AG04449 (cell line): ENCODE measurements around the gene FNDC3B.

Experiments used
- CTCF ChIA-PET: fragments of 350-600 bp; formaldehyde crosslinking; extraction: SDS; loops from one replicate; lab custom pipeline; 2021; ENCODE audit warnings: antibody characterized with exemption; lab: Yijun Ruan, JAX
- POLR2A ChIA-PET: fragments of 400-600, 350-600 bp; formaldehyde crosslinking; extraction: SDS; loops from one replicate; lab custom pipeline; 2020; ENCODE audit warnings: antibody characterized with exemption, inconsistent platforms; lab: Yijun Ruan, JAX
- DNase-seq: peaks from one replicate; pipeline ENCODE4 v3.0.0-alpha.2; 2010; ENCODE audit warnings: low read depth, low spot score
- H3K4me3 ChIP-seq: 2 replicates; pipeline ENCODE4 v1.5.1; 2011; ENCODE audit warnings: low read depth, mild to moderate bottlenecking, control low read depth, low read length
- CTCF ChIP-seq: IDR thresholded peaks from one replicate; pipeline ENCODE4 v1.5.1; 2011; ENCODE audit warnings: mild to moderate bottlenecking, moderate library complexity, low read length, control low read depth, inconsistent platforms; ENCODE audit not compliant: insufficient read depth; ENCODE audit errors: missing control alignments

FNDC3B gene

DNA sequence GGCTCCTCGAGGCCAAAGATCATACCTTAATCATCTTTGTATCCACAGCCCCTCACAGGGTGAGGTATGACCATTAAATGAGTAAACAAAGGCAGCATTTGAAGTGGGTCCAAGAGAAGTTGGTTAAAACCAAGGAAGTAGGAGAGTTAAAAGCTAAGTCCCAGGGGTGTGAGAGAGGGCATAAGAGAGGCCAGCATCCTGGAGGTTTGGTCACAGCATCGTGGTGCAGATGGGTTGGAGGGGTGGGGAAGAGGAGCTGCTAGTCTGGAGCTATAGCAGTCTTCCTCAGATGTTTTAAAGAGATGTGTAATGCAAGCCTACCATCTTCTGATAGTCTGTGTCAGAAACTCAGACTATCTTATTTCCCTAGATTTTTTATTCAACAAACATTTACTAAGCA lies 253.7 kb downstream of the FNDC3B start:
- CTCF ChIA-PET = interaction anchor here (0.8 kb wide), 1 partner anchor 39 kb away, joined by 3 read pairs; no protein-coding TSS in a partner anchor
- TF ChIP-seq CTCF = no peak
- POLR2A ChIA-PET = no interaction called here
- DNase-seq = no peak
- no peak overlapping the region for H3K4me3 ChIP-seq

DNA sequence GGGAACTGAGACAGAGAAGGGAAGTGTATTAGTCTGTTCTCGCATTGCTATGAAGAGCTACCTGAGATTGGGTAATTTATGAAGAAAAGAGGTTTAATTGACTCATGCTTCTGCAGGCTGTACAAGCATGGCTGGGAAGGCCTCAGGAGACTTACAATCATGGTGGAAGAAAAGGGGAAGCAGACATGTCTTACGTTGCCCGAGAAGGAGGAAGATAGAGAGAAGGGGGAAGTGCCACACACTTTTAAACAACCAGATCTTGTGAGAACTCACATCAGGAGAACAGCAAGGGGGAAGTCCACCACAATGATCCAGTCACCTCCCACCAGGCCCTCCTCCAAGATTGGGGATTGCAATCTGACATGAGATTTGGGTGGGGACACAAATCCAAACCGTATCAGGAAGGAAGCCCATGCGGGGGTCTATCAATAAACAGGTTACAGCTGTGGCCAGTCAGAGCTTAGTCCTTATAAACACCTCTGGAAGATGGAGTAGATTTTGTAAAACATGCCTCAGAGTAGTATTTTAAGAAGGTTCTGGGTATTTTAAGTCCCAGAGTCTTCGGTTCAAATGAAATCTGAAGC lies 254.9 kb downstream of the FNDC3B start:
- POLR2A ChIA-PET = no interaction called here
- CTCF ChIA-PET = interaction anchor here (0.9 to 1.2 kb wide), 2 partner anchors 8 to 38 kb away, joined by 4 to 5 read pairs; no protein-coding TSS in a partner anchor
- no peak overlapping the region for H3K4me3 ChIP-seq
- no peak for DNase-seq
- TF ChIP-seq CTCF = no peak

GRCh38 chr3:172296248-172296974 lies 257.0 kb downstream of the FNDC3B start:
- DNase-seq = no peak
- H3K4me3 ChIP-seq = no peak overlapping the region
- POLR2A ChIA-PET = no interaction called here
- no peak for TF ChIP-seq CTCF
- CTCF ChIA-PET = no interaction called here

- CTCF ChIA-PET = no interaction called here
- DNase-seq = no peak
- POLR2A ChIA-PET = no interaction called here
- no peak for TF ChIP-seq CTCF
- no peak overlapping the region for H3K4me3 ChIP-seq
Measured at GRCh38 chr3:172296975-172297332, 257.6 kb downstream of the FNDC3B start.

- ChIA-PET POLR2A (no interaction called here), CTCF (interaction anchor here (0.6 to 1.0 kb wide), 2 partner anchors 35 to 178 kb away, joined by 3 read pairs; no protein-coding TSS in a partner anchor)
- DNase-seq = no peak
- no peak for TF ChIP-seq CTCF
- no peak overlapping the region for H3K4me3 ChIP-seq
Measured at GRCh38 chr3:172298247-172298646, 258.9 kb downstream of the FNDC3B start.

DNA sequence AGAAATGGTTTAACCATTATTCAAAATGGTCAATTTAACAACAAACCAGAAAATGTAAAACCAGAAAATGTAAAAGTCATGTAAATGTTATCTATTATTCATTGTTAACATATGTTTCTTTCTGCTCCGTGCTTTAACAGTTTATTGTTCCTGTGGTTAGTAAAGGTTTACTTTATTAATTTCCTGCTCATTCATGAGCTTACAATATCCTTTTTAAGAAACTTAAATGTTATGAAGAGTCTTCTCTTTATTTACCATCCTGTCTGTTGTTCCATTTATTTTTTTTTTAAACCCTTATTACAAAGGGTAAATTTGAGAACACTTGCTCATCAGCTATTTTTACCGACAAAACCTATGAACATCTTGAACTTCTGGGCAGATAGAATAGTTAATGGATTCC lies 260.8 kb downstream of the FNDC3B start:
- no peak overlapping the region for H3K4me3 ChIP-seq
- CTCF ChIA-PET = interaction anchor here (1.1 kb wide), 1 partner anchor 212 kb away, joined by 3 read pairs; no protein-coding TSS in a partner anchor
- TF ChIP-seq CTCF = no peak
- POLR2A ChIA-PET = no interaction called here
- no peak for DNase-seq
